Ovary (tissue), 3 donors: Measurements from ENCODE around the gene CD79A.

Source experiments
- EP300 ChIP-seq: sonication (generic); formaldehyde crosslinking; IDR thresholded peaks from one replicate; pipeline ENCODE4 v1.6.1; 2017; ENCODE audit warnings: antibody characterized with exemption
- POLR2A ChIP-seq: fragments of 450-650 bp; IDR thresholded peaks from one replicate; pipeline ENCODE4 v1.6.1; 2017; ENCODE audit warnings: antibody characterized with exemption, mild to moderate bottlenecking, moderate library complexity
- TF ChIP-seq, protein P1 (sequence below), 3 donors: fragments of 450-650 bp in 2 of 3; fragments of 200-600 bp in 1 of 3; IDR thresholded peaks; one replicate each; pipeline versions ENCODE4 v1.5.1 to v1.8.0; 2016 to 2022; ENCODE audit warnings: antibody characterized with exemption in 3 of 3, mild to moderate bottlenecking in 1 of 3
- donor health status: DM: no; HTN: no; CAD: no.

DNA sequence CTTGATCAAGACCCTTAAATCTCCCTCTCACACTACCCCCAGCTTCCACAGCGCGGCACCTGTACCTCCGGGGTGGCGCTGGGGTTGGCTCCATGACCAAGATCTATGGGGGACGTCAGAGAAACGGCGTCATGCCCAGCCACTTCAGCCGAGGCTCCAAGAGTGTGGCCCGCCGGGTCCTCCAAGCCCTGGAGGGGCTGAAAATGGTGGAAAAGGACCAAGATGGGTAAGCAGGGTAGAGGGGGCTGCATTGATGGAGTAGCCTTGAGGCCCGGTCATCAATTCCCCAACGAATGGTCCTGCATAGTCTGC is 8.1 kb upstream of the CD79A start:
- TF ChIP-seq, protein P1, sequence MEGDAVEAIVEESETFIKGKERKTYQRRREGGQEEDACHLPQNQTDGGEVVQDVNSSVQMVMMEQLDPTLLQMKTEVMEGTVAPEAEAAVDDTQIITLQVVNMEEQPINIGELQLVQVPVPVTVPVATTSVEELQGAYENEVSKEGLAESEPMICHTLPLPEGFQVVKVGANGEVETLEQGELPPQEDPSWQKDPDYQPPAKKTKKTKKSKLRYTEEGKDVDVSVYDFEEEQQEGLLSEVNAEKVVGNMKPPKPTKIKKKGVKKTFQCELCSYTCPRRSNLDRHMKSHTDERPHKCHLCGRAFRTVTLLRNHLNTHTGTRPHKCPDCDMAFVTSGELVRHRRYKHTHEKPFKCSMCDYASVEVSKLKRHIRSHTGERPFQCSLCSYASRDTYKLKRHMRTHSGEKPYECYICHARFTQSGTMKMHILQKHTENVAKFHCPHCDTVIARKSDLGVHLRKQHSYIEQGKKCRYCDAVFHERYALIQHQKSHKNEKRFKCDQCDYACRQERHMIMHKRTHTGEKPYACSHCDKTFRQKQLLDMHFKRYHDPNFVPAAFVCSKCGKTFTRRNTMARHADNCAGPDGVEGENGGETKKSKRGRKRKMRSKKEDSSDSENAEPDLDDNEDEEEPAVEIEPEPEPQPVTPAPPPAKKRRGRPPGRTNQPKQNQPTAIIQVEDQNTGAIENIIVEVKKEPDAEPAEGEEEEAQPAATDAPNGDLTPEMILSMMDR (IDR thresholded peaks at IDR 0.05) = no peak
- TF ChIP-seq POLR2A = no peak
- no peak for TF ChIP-seq EP300
